Measurements from ENCODE around the gene BCL3.

Gene BCL3

GRCh38 chr19:44726465-44726864 lies 22.0 kb upstream of the BCL3 start:
- H3K27me3 Mint-ChIP-seq = peaks cover 4% of the 10 kb centered on the region
- ATAC-seq (ENCODE audit: low read depth) (no peak), DNase-seq (ENCODE audit: low spot score in 2 of 2) (no peak)
- no peak overlapping the region for H3K27ac Mint-ChIP-seq
- no peaks in the 10 kb centered on the region for H3K36me3 Mint-ChIP-seq
- H3K4me3 Mint-ChIP-seq = no peak overlapping the region
- H3K4me1 Mint-ChIP-seq = peaks cover 26% of the 10 kb centered on the region
- no peaks in the 10 kb centered on the region for H3K9me3 Mint-ChIP-seq

DNA sequence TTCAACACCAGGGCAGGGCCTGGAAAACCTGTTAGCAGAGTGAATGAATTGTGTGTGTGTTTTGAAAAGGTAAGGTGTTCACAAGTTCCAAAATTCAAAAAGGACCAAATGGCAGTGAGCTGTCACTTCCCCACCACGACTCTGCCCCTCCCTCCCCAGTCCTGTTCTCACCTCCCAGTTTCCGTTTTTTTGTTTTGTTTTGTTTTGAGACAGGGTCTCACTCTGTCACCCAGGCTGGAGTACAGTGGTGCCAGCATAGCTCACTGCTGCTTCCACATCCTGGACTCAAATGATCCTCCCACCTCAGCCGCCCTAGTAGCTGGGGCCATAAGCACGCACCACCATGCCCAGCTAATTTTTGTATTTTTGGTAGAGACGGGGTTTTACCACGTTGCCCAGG lies 20.3 kb upstream of the BCL3 start:
- Mint-ChIP-seq H3K9me3 (no peaks in the 10 kb centered on the region), H3K4me1 (peaks cover 20% of the 10 kb centered on the region), H3K36me3 (no peaks in the 10 kb centered on the region), H3K4me3 (no peak overlapping the region), H3K27ac (no peak overlapping the region), H3K27me3 (peaks cover 6% of the 10 kb centered on the region)
- DNase-seq (ENCODE audit: low spot score in 2 of 2) = no peak
- ATAC-seq (ENCODE audit: low read depth) = no peak

DNA sequence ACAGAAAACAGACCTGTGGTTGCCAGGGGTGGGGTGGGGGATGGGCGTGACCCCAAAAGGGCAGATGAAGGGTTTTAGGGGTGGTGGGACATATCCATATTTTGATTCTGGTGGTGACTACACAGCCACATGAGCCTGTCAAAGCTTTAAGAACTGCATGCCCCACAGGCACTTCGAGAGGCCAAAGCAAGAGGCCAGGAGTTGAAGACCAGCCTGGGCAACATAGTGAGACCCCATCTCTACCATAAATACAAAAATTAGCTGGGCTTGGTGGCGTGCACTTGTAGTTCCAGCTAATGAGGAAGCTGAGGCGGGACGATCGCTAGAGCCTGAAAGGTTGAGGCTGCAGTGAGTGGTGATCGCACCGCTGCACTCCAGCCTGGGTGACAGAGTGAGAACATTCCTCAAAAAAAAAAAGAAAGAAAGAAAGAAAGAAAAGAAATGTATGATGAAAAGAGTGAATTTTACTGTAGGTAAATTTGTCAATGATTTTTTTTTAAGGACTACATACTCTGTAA lies 18.9 kb upstream of the BCL3 start:
- Mint-ChIP-seq H3K27ac (no peak overlapping the region), H3K27me3 (peaks cover 10% of the 10 kb centered on the region), H3K9me3 (no peaks in the 10 kb centered on the region), H3K36me3 (no peaks in the 10 kb centered on the region), H3K4me1 (peaks cover 11% of the 10 kb centered on the region), H3K4me3 (no peak overlapping the region)
- DNase-seq (ENCODE audit: low spot score in 2 of 2) (no peak), ATAC-seq (ENCODE audit: low read depth) (peak; percentile 83)

DNA sequence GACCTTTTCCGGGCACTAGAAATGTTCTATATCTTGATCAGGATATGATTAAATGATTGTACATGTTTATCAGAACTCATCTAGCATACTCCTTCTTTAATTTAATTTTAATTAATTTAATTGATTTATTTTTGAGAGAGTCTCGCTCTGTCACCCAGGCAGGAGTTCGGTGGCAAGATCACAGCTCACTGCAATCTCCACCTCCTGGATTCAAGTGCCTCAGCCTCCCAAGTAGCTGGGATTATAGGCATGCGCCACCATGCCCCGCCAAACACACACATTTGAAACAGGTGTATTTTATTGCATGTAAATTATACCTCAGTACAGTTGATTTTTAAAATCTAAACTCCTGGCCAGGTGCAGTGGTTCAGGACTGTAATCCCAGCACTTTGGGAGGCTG lies 17.4 kb upstream of the BCL3 start:
- Mint-ChIP-seq H3K27ac (no peak overlapping the region), H3K9me3 (no peaks in the 10 kb centered on the region), H3K4me1 (peaks cover 12% of the 10 kb centered on the region), H3K36me3 (no peaks in the 10 kb centered on the region), H3K4me3 (no peak overlapping the region), H3K27me3 (peaks cover 15% of the 10 kb centered on the region)
- DNase-seq (ENCODE audit: low spot score in 2 of 2) = no peak
- ATAC-seq (ENCODE audit: low read depth) = no peak

GRCh38 chr19:44731622-44732021 lies 16.9 kb upstream of the BCL3 start:
- H3K36me3 Mint-ChIP-seq = no peaks in the 10 kb centered on the region
- no peaks in the 10 kb centered on the region for H3K9me3 Mint-ChIP-seq
- DNase-seq (ENCODE audit: low spot score in 2 of 2) (no peak), ATAC-seq (ENCODE audit: low read depth) (no peak)
- H3K4me1 Mint-ChIP-seq = peaks cover 12% of the 10 kb centered on the region
- H3K27ac Mint-ChIP-seq = no peak overlapping the region
- no peak overlapping the region for H3K4me3 Mint-ChIP-seq
- H3K27me3 Mint-ChIP-seq = peaks cover 15% of the 10 kb centered on the region

DNA sequence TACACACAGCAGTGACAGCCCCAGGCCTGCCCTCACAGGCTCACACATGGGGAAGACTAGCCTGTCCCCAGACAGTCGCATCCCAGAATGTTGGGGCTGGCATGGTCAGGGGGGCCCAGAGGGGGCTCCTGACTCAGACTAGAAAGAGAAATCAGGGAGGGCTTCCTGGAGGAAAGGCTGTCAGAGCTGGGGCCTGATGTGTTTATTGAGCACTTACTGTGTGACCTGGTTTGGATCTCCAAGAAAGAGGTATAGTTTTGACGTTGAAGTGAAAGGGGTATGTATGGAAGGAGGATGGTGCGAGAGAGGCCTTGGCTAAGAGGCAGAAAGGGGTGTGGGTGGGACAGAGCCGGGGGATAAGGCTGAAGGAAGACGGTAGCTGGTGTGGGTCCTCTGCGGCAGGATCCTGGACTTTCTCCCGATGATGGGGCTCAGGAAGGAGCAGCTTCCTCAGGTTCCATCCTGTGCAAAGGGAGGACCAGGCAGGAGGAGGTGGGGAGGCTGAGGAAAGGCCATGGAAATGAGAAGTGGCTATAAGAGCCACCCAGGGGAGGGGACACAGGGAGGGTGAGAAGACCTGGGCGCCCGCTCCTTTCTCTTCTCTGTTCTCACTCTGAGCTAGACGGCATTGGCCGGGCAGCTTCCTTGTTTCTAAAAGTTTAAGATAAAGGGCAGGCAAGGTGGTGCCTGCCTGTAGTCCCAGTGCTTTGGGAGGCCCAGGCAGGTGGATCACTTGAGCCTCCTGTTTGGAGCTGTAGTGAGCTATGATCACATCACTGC lies 16.1 kb upstream of the BCL3 start:
- no peak overlapping the region for H3K27ac Mint-ChIP-seq
- no peaks in the 10 kb centered on the region for H3K36me3 Mint-ChIP-seq
- no peak overlapping the region for H3K4me3 Mint-ChIP-seq
- H3K27me3 Mint-ChIP-seq = peaks cover 15% of the 10 kb centered on the region
- peaks cover 16% of the 10 kb centered on the region for H3K4me1 Mint-ChIP-seq
- DNase-seq (ENCODE audit: low spot score in 2 of 2) (no peak), ATAC-seq (ENCODE audit: low read depth) (no peak)
- no peaks in the 10 kb centered on the region for H3K9me3 Mint-ChIP-seq

DNA sequence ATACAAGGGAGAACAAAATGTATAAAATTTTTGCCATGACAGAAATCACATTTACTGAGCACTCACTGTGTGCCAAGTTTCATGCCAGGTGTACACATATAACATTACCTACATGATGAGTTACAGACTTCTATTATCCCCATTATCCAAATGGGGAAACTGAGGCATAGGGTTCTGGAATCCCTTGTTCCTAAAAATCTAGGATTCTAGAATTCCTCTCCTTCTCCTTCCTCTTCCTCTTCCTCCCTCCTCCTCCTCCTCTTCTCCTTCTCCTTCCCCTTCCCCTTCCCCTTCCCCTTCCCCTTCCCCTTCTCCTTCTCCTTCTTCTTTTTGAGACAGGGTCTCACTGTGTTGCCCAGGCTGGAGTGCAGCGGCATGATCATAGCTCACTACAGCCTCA lies 14.2 kb upstream of the BCL3 start:
- peaks cover 17% of the 10 kb centered on the region for H3K27me3 Mint-ChIP-seq
- no peaks in the 10 kb centered on the region for H3K36me3 Mint-ChIP-seq
- H3K27ac Mint-ChIP-seq = no peak overlapping the region
- ATAC-seq (ENCODE audit: low read depth) (no peak), DNase-seq (ENCODE audit: low spot score in 2 of 2) (no peak)
- peaks cover 11% of the 10 kb centered on the region for H3K4me1 Mint-ChIP-seq
- H3K9me3 Mint-ChIP-seq = no peaks in the 10 kb centered on the region
- no peak overlapping the region for H3K4me3 Mint-ChIP-seq

- Mint-ChIP-seq H3K4me3 (no peak overlapping the region), H3K27ac (no peak overlapping the region), H3K27me3 (peaks cover 16% of the 10 kb centered on the region), H3K36me3 (no peaks in the 10 kb centered on the region), H3K9me3 (no peaks in the 10 kb centered on the region), H3K4me1 (peaks cover 8% of the 10 kb centered on the region)
- ATAC-seq (ENCODE audit: low read depth) (no peak), DNase-seq (ENCODE audit: low spot score in 2 of 2) (no peak)
Measured at GRCh38 chr19:44735011-44735410, 13.5 kb upstream of the BCL3 start.

DNA sequence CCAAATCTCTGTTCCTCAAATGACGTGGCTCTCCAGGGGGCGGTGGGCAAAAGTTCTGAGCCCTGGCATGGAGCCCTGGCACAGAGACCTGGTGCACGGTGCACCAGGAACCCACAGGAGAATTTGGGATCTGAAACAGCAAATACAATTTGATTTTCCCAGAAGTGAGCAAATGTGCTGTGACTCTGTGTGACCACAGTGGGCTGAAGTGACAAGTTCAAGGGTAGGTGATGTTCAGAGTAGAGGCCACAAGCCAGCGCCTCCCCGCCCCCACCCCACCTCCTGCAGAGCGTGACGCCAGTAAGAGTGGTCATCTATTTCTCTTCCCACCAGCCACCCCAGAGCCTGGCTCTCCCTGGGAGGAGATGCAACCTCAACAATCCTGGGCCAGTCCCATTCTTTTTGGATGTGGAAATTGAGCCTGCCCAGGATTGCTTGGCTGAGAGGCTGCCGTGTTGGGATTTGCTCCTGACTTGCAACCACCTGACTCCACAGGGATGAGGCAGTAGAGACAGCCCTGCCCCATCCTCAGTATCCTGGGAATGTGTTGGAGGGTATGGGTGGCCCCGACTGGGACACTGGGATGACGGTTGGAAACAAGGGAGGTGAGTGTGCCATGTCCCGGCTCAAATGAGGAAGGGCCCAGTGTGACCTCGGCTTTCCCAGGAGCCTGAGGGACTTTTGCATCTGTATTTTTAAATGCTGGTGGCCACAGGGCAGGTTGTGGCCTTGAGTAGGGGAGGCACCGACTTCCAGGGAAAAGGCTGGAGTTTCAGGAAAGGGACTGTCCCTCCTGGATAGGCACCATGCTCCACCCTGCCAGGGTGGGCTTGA lies 11.1 kb upstream of the BCL3 start:
- H3K4me3 Mint-ChIP-seq = no peak overlapping the region
- peaks cover 8% of the 10 kb centered on the region for H3K4me1 Mint-ChIP-seq
- H3K27me3 Mint-ChIP-seq = peaks cover 11% of the 10 kb centered on the region
- DNase-seq (ENCODE audit: low spot score in 2 of 2) (no peak), ATAC-seq (ENCODE audit: low read depth) (no peak)
- H3K36me3 Mint-ChIP-seq = no peaks in the 10 kb centered on the region
- H3K27ac Mint-ChIP-seq = no peak overlapping the region
- H3K9me3 Mint-ChIP-seq = no peaks in the 10 kb centered on the region

- no peak overlapping the region for H3K4me3 Mint-ChIP-seq
- peaks cover 8% of the 10 kb centered on the region for H3K4me1 Mint-ChIP-seq
- H3K27ac Mint-ChIP-seq = no peak overlapping the region
- ATAC-seq (ENCODE audit: low read depth) = no peak
- DNase-seq (ENCODE audit: low spot score in 2 of 2) = no peak
- H3K9me3 Mint-ChIP-seq = no peaks in the 10 kb centered on the region
- H3K27me3 Mint-ChIP-seq = peaks cover 11% of the 10 kb centered on the region
- no peaks in the 10 kb centered on the region for H3K36me3 Mint-ChIP-seq
Measured at GRCh38 chr19:44738136-44738535, 10.4 kb upstream of the BCL3 start.

DNA sequence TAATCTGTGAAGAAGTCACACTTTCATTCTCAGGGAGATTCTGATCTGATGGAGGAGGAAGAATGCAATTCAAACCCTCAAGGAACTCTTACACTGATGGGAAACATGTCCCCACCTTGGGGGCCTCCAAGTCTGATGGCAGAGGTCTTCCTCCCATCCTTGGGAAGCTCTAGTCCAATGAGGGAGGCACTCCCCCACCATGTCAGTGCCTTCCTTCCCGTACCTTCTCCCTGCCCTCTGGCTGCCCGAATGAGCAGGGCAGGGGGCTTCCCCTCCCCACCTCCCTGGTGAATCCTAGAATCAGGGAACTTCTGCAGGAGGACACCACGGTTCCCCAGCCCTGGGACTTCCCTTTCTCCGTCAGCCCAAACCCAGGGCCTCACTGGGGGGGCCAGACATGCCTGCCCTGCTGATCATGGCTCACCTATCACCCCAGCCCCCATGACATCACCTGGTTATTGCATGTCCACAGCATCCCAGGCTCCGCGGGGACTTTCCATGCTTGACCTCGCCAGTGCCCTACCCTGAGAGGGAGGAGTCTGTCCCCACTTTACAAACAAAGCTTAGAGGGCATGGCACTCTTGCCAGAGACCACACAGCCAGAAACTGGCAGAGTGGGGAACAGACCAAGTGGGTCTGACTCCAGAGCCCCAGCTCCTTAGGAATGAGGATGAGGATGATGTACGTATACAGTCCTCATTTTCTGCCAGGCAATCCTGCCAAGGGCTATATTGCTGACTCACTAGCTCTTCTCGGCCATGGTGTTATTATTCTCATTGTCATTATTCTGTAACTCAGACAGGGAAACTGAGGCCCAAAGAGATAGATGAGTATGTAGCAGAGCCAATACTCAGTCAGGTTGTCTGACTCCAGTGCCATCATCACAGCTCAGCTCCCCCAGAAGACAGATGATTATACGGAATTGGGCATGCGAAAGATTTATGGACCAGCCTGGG lies 9.6 kb upstream of the BCL3 start:
- no peaks in the 10 kb centered on the region for H3K9me3 Mint-ChIP-seq
- peak overlapping the region; percentile 31 for H3K27ac Mint-ChIP-seq
- peaks cover 8% of the 10 kb centered on the region for H3K4me1 Mint-ChIP-seq
- peaks cover 8% of the 10 kb centered on the region for H3K27me3 Mint-ChIP-seq
- no peak for DNase-seq (ENCODE audit: low spot score in 2 of 2)
- no peaks in the 10 kb centered on the region for H3K36me3 Mint-ChIP-seq
- no peak for ATAC-seq (ENCODE audit: low read depth)
- H3K4me3 Mint-ChIP-seq = no peak overlapping the region

DNA sequence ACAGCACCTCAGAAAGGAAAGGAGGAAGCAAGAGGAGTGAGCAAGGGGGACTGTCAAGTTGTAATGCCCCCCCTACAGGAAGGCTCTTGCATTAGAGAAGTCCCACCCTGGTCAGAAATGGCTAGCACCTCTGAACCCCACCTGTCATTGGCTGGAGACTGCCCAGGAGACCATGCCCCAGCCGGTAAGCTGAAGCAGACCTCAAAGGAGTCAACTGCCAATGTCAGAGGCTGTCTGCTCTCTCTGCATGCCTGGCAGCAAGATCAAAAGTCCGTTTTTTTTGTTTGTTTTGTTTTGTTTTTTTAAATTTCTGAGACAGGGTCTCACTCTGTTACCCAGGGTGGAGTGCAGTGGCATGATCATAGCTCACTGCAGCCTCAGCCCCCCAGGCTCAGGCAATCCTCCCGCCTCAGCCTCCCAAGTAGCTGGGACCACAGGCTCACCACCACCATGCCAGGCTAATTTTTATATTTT lies 8.1 kb upstream of the BCL3 start:
- Mint-ChIP-seq H3K27ac (no peak overlapping the region), H3K36me3 (no peaks in the 10 kb centered on the region), H3K4me1 (peaks cover 7% of the 10 kb centered on the region), H3K4me3 (no peak overlapping the region), H3K27me3 (peaks cover 2% of the 10 kb centered on the region), H3K9me3 (no peaks in the 10 kb centered on the region)
- no peak for DNase-seq (ENCODE audit: low spot score in 2 of 2)
- peak; percentile 39 for ATAC-seq (ENCODE audit: low read depth)

DNA sequence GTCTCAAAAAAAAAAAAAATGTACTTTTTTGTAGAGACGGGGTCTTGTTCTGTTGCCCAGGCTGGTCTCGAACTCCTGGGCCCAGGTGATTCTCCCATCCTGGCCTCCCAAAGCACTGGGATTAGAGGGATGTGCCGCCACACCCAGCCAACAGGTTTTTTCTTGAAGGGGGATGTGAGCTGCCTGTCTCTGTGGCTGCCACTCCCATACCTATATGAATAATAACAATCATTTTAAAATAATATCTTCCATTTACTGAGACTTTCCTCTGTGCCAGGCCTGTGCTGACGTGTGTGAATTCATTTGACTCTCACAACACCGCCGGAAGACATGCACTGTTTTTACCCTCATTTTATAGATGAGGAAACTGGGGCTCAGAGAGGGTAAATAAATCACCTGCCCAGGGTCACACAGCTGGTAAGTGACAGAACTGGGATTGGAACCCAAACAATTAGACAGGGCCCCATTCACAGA lies 7.2 kb upstream of the BCL3 start:
- peak; percentile 23 for ATAC-seq (ENCODE audit: low read depth)
- Mint-ChIP-seq H3K4me1 (peaks cover 14% of the 10 kb centered on the region), H3K27me3 (peaks cover 2% of the 10 kb centered on the region), H3K9me3 (no peaks in the 10 kb centered on the region), H3K4me3 (no peak overlapping the region), H3K36me3 (no peaks in the 10 kb centered on the region), H3K27ac (no peak overlapping the region)
- DNase-seq (ENCODE audit: low spot score in 2 of 2) = no peak

All from memory B cell (primary cell).